ENCODE results near the gene RAB29.

GRCh38 chr1:205766038-205766437 is 9.2 kb downstream of the RAB29 start:
- TF ChIP-seq, protein P1, sequence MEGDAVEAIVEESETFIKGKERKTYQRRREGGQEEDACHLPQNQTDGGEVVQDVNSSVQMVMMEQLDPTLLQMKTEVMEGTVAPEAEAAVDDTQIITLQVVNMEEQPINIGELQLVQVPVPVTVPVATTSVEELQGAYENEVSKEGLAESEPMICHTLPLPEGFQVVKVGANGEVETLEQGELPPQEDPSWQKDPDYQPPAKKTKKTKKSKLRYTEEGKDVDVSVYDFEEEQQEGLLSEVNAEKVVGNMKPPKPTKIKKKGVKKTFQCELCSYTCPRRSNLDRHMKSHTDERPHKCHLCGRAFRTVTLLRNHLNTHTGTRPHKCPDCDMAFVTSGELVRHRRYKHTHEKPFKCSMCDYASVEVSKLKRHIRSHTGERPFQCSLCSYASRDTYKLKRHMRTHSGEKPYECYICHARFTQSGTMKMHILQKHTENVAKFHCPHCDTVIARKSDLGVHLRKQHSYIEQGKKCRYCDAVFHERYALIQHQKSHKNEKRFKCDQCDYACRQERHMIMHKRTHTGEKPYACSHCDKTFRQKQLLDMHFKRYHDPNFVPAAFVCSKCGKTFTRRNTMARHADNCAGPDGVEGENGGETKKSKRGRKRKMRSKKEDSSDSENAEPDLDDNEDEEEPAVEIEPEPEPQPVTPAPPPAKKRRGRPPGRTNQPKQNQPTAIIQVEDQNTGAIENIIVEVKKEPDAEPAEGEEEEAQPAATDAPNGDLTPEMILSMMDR (IDR thresholded peaks at IDR 0.05), result no peak
- TF ChIP-seq POLR2A (IDR thresholded peaks at IDR 0.05), result no peak

Measured in Peyer's patch (tissue), 4 donors.